Mucosa of descending colon (tissue), 3 donors: Measurements from ENCODE around the gene ZBTB20. TPM values are rescaled to one million over a fixed set of nuclear protein-coding genes. Genes with fewer than 3 reads are reported as not detected.

ENCODE experiments used
- ATAC-seq: fragments of 200-7000 bp; cut with Tn5 transposase; one replicate; pipeline ENCODE4 v1.9.1; 2020; ENCODE audit warnings: mild to moderate bottlenecking, moderate library complexity
- DNase-seq, 3 donors: peaks; one replicate each; pipeline ENCODE4 v3.0.0-alpha.2; 2020
- H3K36me3 ChIP-seq: fragments of 200-600 bp; one replicate; pipeline ENCODE4 v1.8.0; 2021; ENCODE audit warnings: low read depth, mild to moderate bottlenecking
- H3K4me1 ChIP-seq: fragments of 200-600 bp; one replicate; pipeline ENCODE4 v1.8.0; 2021; ENCODE audit warnings: low read depth, mild to moderate bottlenecking
- H3K4me3 ChIP-seq: fragments of 200-600 bp; one replicate; pipeline ENCODE4 v1.8.0; 2021; ENCODE audit warnings: mild to moderate bottlenecking
- H3K9me3 ChIP-seq: fragments of 200-600 bp; one replicate; pipeline ENCODE4 v1.8.0; 2021; ENCODE audit warnings: mild to moderate bottlenecking
- intact Hi-C, 2 donors: fragments of 100-400 bp; cut with DNase I in 1 of 2; cut with micrococcal nuclease in 1 of 2; formaldehyde crosslinking; loops; one replicate each; pipeline versions ENCODE4 v1.11.0 to v1.11.1; 2022; cut with DNase I, micrococcal nuclease
- total RNA-seq, 3 donors: library from RNA; stranded (reverse); fragmentation: NEBNext Ultra II Directional in 2 of 3; extraction: Animal tissue kit (Norgen Biotek cat#: 25700) in 2 of 3; gene quantifications; one replicate each; pipeline versions ENCODE4 v1.2.1 to v1.2.4, GENCODE V29; 2021 to 2023
- TF ChIP-seq, protein P1 (sequence below): fragments of 200-600 bp; IDR thresholded peaks from one replicate; pipeline ENCODE4 v1.8.0; 2022; ENCODE audit warnings: antibody characterized with exemption, mild to moderate bottlenecking
- donor health status: DM: no; HTN: no; CAD: no; lungs with moderate emphysema.
- donor health status: DM: no; HTN: no; CAD: no.
- donor health status: DM: no; HTN: yes; CAD: no.

The ZBTB20 gene
- total RNA-seq, 3 donors from 2014 or later, result 30.6 to 85.6 (median 37.3) TPM

DNA sequence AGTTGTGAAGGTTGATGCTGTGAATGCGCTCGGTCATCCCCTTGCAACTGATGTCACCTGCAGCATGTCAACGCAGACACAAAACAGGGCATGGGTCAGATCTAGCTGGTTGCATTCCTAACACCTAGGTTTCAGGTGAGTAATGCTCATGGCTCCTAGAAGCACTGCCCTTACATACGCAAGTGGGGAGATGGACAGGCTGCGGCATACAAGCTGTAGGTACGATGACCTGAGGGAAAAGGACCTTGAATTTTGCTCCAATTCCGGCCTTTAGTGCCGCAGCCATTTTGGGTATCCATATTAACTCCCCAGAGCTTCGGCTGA is 795.3 kb downstream of the ZBTB20 start:
- no peak for ATAC-seq
- H3K4me1 ChIP-seq, result no peaks in the 10 kb centered on the region
- no peak for DNase-seq
- no peaks in the 10 kb centered on the region for H3K36me3 ChIP-seq
- TF ChIP-seq, protein P1, sequence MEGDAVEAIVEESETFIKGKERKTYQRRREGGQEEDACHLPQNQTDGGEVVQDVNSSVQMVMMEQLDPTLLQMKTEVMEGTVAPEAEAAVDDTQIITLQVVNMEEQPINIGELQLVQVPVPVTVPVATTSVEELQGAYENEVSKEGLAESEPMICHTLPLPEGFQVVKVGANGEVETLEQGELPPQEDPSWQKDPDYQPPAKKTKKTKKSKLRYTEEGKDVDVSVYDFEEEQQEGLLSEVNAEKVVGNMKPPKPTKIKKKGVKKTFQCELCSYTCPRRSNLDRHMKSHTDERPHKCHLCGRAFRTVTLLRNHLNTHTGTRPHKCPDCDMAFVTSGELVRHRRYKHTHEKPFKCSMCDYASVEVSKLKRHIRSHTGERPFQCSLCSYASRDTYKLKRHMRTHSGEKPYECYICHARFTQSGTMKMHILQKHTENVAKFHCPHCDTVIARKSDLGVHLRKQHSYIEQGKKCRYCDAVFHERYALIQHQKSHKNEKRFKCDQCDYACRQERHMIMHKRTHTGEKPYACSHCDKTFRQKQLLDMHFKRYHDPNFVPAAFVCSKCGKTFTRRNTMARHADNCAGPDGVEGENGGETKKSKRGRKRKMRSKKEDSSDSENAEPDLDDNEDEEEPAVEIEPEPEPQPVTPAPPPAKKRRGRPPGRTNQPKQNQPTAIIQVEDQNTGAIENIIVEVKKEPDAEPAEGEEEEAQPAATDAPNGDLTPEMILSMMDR, result no peak
- H3K4me3 ChIP-seq, result no peak overlapping the region
- intact Hi-C loops, result no loop called here
- H3K9me3 ChIP-seq, result no peaks in the 10 kb centered on the region

DNA sequence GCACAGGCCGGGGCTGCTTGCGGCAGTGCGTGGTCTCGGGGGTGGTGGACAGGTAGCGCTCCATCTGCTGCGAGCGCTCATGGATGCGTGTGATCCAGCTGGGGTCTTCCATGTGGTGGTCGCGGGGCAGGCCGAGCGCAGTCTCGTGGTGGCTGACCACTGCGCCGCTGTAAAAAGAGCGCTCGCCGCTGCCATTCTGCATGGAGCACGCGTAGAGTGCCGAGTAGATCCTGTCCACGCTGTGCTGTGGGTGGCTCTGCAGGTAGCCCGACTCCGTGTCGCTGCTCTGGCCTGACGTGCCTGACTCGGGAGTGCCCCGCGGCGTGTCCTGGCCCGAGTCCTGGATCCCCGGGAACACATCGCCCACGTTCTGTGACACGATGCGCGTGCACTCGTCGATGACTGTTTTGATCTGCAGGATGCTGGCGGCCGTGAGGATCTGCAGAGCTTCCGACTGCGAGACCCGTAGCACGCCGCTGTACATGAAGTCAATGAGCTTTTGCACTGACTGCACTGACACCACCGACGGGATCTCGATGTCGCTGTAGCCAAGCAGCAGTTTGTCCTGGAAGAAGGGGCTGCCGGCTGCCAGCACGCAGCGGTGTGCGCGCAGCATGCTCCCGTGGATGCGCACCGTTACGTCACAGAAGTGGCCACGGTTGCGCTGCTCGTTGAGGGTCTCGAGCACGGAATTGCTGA is 795.8 kb downstream of the ZBTB20 start:
- ATAC-seq (no peak), DNase-seq (peak in 1 of 3 donors; percentile 49)

DNA sequence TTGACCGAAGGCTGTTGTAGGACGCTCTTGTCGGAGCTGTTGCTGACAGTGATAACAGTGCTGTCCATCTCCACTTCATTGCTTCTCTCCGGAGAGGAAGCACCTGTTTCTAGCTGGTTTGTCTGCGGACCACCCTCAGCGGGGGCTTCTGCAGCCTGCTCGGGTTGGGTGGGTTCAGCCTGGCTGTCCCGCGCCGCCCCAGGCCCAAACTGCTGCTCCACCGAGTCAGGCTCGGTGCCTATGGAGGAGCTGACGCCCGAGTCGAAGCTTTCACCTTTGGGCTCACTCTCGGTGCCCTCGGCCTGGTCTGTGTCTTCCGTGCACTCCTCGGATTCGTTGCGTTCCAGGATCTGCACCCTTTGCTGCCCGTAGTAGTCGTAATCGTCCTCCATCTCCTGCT is 796.4 kb downstream of the ZBTB20 start:
- H3K36me3 ChIP-seq, result no peaks in the 10 kb centered on the region
- no peak for ATAC-seq
- peak in 1 of 3 donors; percentile 36 for DNase-seq
- TF ChIP-seq, protein P1, result no peak
- intact Hi-C loops, result no loop called here
- no peaks in the 10 kb centered on the region for H3K4me1 ChIP-seq
- no peaks in the 10 kb centered on the region for H3K9me3 ChIP-seq
- no peak overlapping the region for H3K4me3 ChIP-seq

More for the DNA sequence above, 795.8 kb downstream of the ZBTB20 start:
- Histone ChIP-seq H3K4me3 (no peak overlapping the region), H3K36me3 (no peaks in the 10 kb centered on the region), H3K4me1 (no peaks in the 10 kb centered on the region), H3K9me3 (no peaks in the 10 kb centered on the region)
- TF ChIP-seq, protein P1, result no peak
- intact Hi-C loops, result no loop called here

DNA sequence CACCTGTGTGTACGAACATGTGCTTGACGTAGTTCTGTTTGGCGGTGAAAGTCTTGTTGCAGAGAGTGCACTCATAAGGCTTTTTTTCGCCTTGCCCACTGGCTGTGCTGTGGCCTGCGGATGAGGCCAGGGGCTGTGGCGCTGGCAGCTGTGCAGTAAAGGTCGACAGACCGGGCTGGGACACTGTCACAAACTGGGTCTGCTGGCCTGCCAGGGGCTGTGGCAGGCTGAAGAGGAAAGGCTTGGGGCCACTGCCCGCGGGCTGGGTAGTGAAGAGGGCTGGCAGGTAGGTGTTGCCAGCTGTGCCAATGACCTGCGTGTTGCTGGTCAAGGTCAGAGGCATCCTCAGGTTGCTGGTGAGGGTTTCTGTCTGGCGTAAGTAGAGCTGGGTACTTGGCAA is 796.8 kb downstream of the ZBTB20 start:
- DNase-seq, result peak in 1 of 3 donors; percentile 33
- Histone ChIP-seq H3K36me3 (no peaks in the 10 kb centered on the region), H3K4me3 (no peak overlapping the region), H3K9me3 (no peaks in the 10 kb centered on the region), H3K4me1 (no peaks in the 10 kb centered on the region)
- no peak for ATAC-seq
- TF ChIP-seq, protein P1, result no peak
- intact Hi-C loops, result no loop called here

DNA sequence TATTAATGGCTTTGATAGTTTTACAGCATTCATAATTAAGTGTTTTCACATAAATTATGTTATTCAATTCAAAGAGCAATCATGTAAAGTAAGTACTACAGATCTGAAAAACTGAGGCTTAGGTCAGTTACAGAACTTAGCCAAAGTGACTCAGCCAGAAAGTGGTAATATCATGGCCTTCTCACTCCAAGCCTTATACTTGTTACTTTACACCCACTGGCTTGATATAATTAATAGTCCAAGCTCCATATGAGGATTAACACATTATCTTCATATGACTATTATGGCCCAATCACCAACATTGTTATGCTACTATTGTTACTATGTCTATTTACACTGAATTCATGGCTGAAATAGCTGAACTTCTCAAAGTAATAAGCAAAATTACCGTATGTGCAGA is 802.6 kb downstream of the ZBTB20 start:
- intact Hi-C loops, result no loop called here
- no peaks in the 10 kb centered on the region for H3K9me3 ChIP-seq
- ATAC-seq (no peak), DNase-seq (no peak)
- no peak overlapping the region for H3K4me3 ChIP-seq
- H3K4me1 ChIP-seq, result no peaks in the 10 kb centered on the region
- TF ChIP-seq, protein P1, result no peak
- no peaks in the 10 kb centered on the region for H3K36me3 ChIP-seq
